Measurements from ENCODE around the gene LLGL2.
"Not testable (repeated sequence)": the region's sequence is repeated elsewhere in the genome, so short reads cannot be mapped to it uniquely, and the experiment has no call there.

The LLGL2 gene

DNA sequence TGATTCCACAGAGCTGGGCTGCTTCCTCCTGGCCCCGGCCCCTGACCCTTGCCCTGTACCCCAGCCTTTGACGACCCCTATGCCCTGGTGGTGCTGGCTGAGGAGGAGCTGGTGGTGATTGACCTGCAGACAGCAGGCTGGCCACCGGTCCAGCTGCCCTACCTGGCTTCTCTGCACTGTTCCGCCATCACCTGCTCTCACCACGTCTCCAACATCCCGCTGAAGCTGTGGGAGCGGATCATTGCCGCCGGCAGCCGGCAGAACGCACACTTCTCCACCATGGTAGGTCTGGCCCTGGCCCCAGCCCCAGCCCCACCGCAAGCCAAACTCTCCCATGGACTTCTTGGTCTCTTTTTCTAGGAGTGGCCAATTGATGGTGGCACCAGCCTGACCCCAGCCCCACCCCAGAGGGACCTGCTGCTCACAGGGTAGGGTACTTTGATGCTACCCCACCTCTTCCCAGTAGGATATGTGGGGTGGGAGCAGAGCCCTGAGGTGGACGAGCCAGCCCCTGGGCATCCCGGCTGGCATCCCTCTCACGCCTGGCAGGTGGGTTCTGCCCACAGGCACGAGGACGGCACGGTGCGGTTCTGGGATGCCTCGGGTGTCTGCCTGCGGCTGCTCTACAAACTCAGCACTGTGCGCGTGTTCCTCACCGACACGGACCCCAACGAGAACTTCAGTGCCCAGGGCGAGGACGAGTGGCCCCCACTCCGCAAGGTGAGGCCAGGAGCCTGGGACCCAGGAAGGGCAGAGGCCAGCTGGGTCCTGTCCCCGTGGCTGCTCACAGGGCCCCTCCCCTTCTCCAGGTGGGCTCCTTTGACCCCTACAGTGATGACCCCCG, 43.1 kb downstream of the LLGL2 start:
- no peak for DNase-seq (ENCODE audit: low read depth in 2 of 3, low spot score in 1 of 3)

DNA sequence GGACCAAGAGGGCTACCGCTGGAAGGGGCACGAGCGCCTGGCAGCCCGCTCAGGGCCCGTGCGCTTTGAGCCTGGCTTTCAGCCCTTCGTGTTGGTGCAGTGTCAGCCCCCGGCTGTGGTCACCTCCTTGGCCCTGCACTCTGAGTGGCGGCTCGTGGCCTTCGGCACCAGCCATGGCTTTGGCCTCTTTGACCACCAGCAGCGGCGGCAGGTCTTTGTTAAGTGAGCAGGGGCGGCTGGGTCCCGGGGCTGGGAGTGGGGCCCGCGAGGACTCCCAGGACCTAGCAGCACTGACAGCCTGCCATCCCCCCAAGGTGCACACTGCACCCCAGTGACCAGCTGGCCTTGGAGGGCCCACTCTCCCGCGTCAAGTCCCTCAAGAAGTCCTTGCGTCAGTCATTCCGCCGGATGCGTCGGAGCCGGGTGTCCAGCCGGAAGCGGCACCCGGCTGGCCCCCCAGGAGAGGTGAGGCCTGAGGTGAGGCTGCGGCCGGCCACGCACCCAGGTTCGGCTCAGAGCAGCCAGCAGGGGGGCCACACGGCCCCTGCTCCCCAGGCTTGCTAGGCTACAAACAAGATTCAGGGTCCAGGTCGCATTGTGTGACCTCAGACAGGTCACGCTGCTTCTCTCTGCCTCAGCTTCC, 44.7 kb downstream of the LLGL2 start:
- DNase-seq (ENCODE audit: low read depth in 2 of 3, low spot score in 1 of 3): no peak

DNA sequence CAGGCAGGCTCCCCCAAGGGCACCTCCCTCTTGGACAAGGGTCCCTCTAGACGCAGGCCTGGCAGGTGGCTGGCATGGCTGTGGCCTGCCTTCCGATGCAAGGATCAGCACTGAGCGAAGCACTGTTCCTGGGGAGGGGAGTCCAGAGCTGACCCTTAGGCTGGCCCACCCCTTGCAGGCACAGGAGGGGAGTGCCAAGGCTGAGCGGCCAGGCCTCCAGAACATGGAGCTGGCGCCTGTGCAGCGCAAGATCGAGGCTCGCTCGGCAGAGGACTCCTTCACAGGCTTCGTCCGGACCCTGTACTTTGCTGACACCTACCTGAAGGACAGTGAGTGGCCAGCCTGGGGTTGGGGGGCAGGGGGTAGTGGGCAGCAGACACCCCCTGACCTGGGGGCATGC, 45.3 kb downstream of the LLGL2 start:
- no peak for DNase-seq (ENCODE audit: low read depth in 2 of 3, low spot score in 1 of 3)

DNA sequence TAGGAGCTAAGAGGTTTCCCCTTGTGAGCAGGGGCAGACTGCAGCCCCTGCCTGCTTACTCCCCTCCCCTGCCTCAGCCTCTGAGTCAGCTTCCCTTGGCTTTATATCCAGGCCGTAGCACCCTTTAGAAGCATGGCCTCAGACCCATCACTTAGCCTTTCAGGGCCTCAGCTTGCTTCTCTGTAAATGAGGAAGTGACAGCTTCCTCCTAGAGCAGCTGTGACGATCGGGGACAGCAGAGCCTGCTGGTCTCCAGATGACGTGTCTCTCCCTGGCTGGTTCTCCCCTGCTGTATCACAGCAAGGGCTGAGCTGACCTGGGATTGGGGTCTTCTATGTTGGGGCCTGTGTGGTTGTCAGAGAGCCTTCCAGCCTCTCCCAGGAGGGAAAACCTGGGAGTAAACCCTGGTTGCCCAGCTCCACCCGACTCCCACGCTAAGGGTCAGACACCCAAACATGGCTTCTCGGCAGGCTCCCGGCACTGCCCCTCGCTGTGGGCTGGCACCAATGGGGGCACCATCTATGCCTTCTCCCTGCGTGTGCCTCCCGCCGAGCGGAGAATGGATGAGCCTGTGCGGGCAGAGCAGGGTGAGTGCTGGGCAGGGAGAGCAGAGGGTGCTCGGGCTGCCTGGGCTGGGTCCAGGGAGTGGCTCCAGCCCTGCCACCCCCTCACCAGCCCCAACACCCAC, 45.8 kb downstream of the LLGL2 start:
- no peak for DNase-seq (ENCODE audit: low read depth in 2 of 3, low spot score in 1 of 3)

DNA sequence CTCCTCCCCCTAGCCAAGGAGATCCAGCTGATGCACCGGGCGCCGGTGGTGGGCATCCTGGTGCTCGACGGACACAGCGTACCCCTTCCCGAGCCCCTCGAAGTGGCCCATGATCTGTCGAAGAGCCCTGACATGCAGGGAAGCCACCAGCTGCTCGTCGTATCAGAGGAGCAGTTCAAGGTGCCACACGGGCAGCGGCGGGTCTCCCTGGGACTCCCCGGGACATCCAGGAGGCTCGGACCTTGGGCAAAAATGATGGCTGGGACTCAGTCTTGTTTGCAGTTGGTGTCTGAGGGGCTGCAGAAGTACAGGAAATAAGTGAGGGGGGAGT, 46.4 kb downstream of the LLGL2 start:
- DNase-seq (ENCODE audit: low read depth in 2 of 3, low spot score in 1 of 3): no peak

DNA sequence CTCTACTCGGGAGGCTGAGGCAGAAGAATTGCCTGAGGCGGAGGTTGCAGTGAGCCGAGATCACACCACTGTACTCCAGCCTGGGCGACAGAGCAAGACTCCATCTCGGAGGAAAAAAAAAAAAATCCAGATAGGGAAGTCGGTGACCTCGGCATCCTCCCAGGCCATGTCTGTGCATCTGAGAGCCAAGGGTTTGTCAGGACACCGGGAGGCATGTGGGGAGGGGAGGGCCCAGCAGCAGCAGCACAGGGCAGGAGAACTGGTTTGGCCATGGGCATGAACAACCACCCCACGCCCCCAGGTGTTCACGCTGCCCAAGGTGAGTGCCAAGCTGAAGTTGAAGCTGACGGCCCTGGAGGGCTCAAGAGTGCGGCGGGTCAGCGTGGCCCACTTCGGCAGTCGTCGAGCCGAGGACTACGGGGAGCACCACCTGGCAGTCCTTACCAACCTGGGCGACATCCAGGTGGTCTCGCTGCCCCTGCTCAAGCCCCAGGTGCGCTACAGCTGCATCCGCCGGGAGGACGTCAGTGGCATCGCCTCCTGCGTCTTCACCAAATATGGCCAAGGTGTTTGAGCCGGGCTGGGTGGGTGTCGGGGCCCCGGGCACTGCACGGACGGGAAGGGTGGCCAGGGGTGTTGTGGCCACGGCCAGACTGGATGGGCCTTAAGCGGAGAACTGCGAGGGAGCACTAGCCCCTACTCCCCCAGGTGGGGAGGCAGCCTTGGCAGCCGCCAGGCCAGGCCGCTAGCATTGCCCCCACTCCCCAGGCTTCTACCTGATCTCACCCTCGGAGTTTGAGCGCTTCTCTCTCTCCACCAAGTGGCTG, 47.4 kb downstream of the LLGL2 start:
- no peak for DNase-seq (ENCODE audit: low read depth in 2 of 3, low spot score in 1 of 3)

DNA sequence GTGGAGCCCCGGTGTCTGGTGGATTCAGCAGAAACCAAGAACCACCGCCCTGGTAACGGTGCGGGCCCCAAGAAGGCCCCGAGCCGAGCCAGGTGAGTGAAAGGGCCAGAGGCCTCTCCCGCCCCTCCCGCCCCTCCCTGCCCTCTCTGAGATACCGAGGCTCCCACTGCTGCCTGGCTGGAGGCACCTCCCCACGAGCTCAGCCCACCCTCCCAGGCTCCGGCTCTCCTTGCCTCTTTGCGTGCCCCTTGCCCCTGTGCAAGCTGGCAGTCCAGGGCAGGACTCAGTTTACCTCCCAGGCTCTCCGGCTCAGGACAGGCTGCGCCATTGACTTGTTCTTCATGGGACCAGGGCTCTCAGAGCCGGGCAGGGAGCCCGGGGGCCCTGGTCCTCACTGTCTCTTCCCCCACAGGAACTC, 48.1 kb downstream of the LLGL2 start:
- DNase-seq (ENCODE audit: low read depth in 2 of 3, low spot score in 1 of 3): no peak

DNA sequence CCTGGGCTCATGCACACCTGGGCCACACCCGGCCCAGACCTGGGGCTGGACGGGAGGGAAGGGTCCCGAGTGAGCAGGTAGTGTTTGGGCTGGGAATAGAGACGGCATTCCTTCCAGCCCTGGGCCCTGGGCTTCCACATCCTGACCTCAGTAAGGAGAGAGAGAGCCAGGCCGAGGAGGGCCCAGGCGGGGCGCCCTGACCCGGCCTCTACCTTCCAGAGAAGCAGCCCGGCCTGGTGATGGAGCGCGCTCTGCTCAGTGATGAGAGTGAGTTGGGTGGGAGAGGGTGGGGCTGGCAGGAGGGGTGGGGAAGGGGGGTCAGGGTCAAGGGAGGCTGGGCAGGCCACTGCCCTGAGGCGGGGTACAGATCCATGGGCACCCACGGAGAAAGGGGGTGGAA, 48.5 kb downstream of the LLGL2 start:
- no peak for DNase-seq (ENCODE audit: low read depth in 2 of 3, low spot score in 1 of 3)

DNA sequence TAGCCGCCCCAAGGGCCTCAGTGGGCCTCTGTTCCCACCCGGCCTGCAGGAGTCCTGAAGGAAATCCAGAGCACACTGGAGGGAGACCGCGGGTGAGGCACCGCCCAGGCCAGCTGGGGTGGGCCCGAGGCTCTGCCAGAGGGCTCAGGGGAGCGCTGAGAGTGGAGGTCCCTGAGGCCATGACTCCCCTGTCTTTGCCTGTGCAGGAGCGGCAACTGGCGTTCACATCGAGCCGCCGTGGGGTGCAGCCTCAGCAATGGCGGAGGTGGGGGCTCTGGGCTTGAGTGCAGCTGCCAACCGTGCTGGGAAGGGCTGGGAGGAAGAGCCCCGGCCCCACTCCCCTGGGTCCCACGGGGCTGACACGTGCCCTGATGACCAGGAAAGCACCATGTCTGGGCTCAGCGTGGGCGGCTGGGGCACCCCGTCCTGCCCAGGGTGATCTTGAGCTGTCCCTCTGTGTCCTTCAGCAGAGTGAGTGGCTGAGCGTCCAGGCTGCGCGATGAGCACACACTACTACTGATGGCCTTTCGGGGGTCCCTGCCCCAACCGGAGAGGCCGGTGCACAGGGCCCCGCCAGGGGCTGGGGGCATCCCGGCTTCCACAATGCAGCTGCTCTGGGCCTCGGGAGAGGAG, 49.0 kb downstream of the LLGL2 start:
- no peak for DNase-seq (ENCODE audit: low read depth in 2 of 3, low spot score in 1 of 3)

DNA sequence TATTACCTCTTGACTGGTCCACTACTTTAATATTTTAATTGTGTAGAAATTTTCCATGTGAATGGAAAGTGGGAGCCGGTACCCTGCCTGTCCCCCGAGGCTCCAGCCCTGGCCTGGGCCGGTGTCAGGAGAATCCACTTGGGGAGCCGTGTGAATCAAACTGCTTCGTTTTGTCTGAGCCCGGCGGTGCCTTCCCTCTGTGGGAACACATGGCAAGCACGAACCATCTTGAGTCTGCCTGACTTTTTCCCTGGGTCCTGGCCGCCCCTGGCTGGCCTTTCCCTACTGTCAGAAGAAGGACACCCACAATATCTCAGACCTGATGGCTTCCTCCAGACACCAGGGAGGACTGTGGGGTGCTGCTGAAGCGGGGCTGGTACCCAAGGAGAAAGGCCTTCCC, 49.7 kb downstream of the LLGL2 start:
- no peak for DNase-seq (ENCODE audit: low read depth in 2 of 3, low spot score in 1 of 3)

DNA sequence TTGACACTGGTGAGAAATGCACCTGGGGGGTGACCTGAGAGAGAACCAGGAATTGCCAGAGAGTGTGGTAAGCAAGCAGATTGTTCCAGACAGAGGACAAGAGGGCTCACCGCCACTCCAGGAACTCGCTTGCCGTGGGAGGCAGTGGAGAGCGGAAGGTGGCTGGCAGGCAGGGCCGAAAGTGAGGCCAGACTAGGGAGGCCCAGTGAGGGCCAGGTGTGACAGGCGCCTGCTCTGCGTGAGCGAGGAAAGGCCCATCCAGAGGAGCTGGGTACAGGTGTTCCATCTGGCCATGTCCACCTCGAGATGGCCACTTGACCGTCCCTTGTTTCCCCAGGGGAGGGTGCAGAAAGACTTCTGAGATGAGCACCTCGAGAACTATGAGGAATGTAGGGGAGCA, 50.2 kb downstream of the LLGL2 start:
- DNase-seq (ENCODE audit: low read depth in 2 of 3, low spot score in 1 of 3): no peak

DNA sequence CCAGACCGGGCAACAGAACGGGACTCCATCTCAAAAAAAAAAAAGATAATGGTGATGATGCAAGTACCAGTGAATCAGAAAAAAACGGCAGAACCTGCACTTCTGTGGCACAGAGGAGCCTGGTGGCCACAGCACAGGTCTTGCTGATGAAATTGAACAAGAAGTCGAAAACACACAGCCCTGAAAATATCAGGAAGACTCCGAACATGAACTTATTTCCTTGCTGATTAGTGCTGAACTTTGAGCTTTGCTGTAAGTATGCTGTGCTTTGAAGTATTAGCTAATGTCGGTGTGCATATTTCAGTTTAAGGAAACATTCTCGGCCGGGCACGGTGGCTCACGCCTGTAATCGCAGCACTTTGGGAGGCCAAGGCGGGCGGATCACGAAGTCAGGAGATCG, 51.2 kb downstream of the LLGL2 start:
- no peak for DNase-seq (ENCODE audit: low read depth in 2 of 3, low spot score in 1 of 3)

DNA sequence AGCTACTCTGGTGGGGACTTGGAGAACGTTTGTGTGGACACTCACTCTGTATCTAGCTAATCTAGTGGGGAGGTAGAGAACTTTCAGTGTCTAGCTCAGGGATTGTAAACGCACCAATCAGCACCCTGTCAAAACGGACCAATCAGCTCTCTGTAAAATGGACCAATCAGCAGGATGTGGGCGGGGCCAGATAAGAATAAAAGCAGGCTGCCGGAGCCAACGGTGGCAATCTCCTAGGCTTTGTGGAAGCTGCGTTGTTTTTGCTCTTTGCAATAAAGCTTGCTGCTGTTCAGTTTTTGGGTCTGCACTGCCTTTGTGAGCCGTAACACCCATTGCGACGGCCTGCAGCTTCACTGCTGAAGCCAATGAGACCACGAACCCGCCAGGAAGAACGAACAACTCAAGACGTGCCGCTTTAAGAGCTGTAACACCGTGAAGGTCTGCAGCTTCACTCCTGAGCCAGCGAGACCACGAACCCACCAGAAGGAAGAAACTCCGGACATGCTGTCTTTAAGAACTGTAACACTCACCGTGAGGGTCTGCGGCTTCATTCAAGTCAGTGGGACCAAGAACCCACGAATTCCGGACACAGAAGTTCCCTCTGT, 55.7 kb downstream of the LLGL2 start:
- peak; percentile 20 to 53 (median 39) for DNase-seq (ENCODE audit: low read depth in 2 of 3, low spot score in 1 of 3)

DNA sequence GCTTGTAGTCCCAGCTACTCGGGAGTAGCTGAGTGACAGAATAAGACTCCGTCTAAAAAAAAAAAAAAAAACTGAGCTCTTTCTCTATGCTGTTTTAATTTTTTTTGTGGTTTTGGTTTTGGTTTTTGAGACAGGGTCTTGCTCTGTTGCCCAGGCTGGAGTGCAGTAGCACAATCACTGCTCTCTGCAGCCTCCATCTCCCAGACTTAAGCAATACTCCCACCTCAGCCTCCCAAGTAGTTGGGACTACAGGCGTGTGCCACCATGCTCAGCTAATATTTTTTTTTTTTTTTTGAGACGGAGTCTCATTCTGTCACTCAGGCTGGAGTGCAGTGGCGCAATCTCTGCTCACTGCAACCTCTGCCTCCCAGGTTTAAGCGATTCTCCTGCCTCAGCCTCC, 57.7 kb downstream of the LLGL2 start:
- DNase-seq (ENCODE audit: low read depth in 2 of 3, low spot score in 1 of 3): not testable (repeated sequence)

DNA sequence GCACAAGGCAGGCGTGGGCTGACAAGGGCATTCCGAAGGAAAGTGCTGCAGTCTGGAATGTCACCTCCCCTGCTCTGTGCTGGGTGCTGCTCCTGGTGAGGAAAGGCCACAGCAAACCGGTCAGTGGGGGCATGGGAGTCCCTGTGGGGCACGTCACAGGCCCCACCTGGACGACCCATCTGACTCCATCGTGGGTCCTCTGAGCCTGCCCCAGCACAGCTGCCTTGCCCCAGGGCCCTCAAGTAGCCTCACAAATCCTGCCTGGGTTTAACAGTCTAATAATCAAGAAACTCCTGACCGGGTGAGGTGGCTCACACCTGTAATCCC, 59.3 kb downstream of the LLGL2 start:
- DNase-seq (ENCODE audit: low read depth in 2 of 3, low spot score in 1 of 3): no peak

DNA sequence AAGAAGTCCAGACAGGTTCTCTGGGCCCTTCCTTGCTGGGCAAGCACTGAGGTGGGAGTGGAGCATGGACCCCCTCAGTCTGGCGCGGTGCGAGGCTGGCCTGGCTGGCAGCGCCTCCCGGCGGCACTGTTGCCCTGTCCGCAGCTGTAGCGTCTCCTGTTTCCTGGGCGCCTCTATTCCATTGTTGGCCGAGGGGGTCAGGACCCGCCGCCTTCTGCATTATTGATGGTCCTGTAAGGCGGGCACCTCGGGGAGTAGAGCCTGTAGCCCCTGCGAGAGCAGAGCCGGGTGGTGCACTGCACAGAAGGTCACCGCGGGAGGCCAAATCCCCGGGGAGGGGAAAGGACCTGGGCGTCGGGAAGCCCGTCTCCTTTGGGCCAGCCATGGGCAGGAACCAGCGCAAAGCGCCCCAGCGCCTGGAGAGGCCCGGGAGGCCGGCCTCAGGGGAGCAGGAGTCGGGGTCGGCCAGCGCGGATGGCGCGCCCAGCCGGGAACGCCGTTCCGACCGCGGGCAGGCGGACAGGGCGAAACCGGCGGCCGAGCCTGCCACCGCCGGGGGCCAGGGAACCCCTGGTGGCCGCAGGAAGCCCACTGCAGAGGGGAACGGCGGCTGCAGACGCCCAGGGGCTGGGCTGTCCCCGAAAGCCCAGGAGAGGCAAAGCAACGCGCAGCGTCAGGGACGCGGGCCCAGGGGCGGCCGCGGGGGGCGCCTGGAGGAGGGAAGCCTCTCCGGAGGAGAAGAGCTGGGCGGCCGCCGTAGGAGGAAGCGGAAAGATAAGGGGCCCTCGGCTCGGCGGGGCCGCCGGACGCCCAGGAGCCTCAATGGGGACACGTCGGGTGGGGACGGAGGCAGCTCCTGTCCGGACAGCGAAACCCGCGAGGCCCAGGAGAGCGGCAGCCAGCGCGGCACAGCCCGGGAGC, 62.4 kb downstream of the LLGL2 start, which contains the start of gene MYO15B:
TSS of gene MYO15B (plus strand) at position 126 of the 921 bp plus-strand sequence. CDS start at position 384, 258 bp downstream.
- peak; percentile 15 to 33 (median 31) for DNase-seq (ENCODE audit: low read depth in 2 of 3, low spot score in 1 of 3)

DNA sequence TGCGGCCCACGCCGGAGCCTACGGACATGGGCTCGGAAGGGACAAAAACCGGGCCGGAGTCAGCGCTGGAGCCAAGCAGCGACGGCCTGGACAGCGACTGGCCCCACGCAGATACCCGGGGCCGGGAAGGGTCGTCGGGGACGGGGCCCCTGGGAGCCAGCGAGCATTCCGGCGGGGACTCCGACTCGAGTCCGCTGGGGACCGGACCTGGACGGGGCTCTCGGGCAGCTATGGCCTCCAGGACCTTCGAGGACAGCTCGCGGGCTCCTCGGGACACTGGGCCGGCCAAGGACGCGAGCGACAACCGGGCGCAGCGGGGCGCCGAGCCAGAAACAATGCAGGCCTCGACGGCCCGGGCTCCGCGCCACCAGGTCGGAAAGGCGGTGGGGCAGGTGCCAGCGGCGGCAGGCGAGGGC, 63.1 kb downstream of the LLGL2 start:
- no peak for DNase-seq (ENCODE audit: low read depth in 2 of 3, low spot score in 1 of 3)

DNA sequence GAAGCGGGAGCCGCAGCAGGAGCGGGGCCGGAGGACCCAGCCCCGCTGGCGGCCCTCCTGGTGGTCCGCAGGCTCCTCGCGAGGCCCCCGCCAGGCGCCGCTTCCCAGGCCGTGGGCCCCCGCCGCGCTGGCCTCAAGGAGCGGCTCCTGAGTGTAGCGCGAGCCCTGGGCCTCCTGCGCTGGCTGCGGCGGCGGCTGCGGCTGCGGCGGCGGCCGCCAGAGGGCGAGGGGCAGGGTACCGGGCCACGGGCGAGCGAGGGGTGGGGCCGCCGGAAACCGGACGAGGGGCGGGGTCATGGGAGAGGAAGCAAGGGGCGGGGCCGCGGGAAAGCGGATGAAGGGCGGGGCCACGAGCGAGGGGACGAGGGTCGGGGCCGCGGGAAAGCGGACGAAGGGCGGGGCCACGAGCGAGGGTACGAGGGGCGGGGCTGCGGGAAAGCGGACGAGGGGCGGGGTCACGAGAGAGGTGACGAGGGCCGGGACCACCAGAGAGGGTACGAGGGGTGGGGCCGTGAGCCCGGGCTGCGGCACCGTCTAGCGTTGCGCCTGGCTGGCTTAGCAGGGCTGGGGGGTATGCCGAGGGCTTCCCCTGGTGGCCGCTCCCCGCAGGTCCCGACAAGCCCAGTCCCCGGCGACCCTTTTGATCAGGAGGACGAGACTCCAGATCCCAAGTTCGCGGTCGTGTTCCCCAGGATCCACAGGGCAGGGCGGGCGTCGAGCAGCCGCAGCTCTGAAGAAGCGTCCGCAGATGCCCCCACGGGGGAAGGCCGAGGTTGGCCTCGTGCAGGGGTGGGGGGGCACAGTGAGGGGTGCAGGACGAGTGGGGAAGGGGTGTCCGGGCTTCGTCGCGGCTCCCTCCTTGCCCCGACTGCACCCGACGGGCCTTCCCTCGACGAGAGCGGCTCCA, 63.8 kb downstream of the LLGL2 start:
- DNase-seq (ENCODE audit: low read depth in 2 of 3, low spot score in 1 of 3): peak; percentile 92 to 98 (median 93)
